HepG2 (cell line): Measurements from ENCODE around the gene SOBP. TPM values are rescaled to one million over a fixed set of nuclear protein-coding genes. Genes with fewer than 3 reads are reported as not detected.
A peak's percentile ranks its signal among the peaks of the same experiment; 100 is the strongest.

Source experiments
- ATAC-seq: fragments of 200-7000 bp; cut with Tn5 transposase; 3 replicates; pipeline ENCODE4 v1.9.1; 2020; ENCODE audit warnings: mild to moderate bottlenecking, moderate library complexity
- BruUV-seq: library from RNA; stranded (reverse); fragments of 400-500 nt; replicated peaks from 2 replicates; lab custom pipeline; 2021; lab: Mats Ljungman, UMichigan
- CTCF ChIA-PET: fragments of 300-600 bp; formaldehyde crosslinking; extraction: SDS; loops from one replicate; lab custom pipeline; 2021; ENCODE audit warnings: low total read pairs, inconsistent platforms, low intra/inter-chr PET ratio; lab: Yijun Ruan, JAX
- POLR2A ChIA-PET: fragments of 350-600 bp; sonication (Branson Sonifier 250); formaldehyde crosslinking; loops from one replicate; lab custom pipeline; 2020; ENCODE audit warnings: antibody characterized with exemption, inconsistent platforms; lab: Yijun Ruan, JAX
- DNase-seq: peaks from one replicate; pipeline ENCODE4 v3.0.0-alpha.2; 2015; ENCODE audit warnings: low spot score
- FAIRE-seq: peaks from 3 replicates; lab custom pipeline; 2011; peaks lifted over from hg19 to GRCh38; lab: Jason Lieb, UNC
- H2AFZ ChIP-seq: one replicate; pipeline ENCODE4 v1.6.1; 2011; ENCODE audit warnings: low read length, inconsistent platforms
- H3K27ac ChIP-seq: fragments of 300-600 bp; 3 replicates; pipeline ENCODE4 v1.8.0; 2011; ENCODE audit warnings: mixed run types, mild to moderate bottlenecking, mixed read lengths, low read length, inconsistent platforms; ENCODE audit not compliant: insufficient read depth; ENCODE audit errors: extremely low read length
- H3K27me3 ChIP-seq, 2 experiments: fragments of 200-600 bp in 1 of 2; 2 replicates in 1 of 2; 3 replicates in 1 of 2; pipeline versions ENCODE4 v1.6.0 to v1.8.0; 2011; ENCODE audit warnings: low read length in 2 of 2, mild to moderate bottlenecking in 2 of 2, moderate library complexity in 2 of 2, inconsistent platforms in 1 of 2; ENCODE audit not compliant: insufficient read depth in 2 of 2, control insufficient read depth in 1 of 2
- H3K36me3 ChIP-seq, 2 experiments: fragments of 200-600 bp in 1 of 2; replicated peaks in 1 of 2; 2 replicates in 1 of 2; 3 replicates in 1 of 2; pipeline versions ENCODE4 v1.5.1 to v1.8.0; 2011; ENCODE audit warnings: low read length in 2 of 2, inconsistent platforms in 1 of 2; ENCODE audit not compliant: insufficient read depth in 2 of 2, control insufficient read depth in 1 of 2
- H3K4me1 ChIP-seq: 2 replicates; pipeline ENCODE4 v1.5.1; 2012; ENCODE audit warnings: low read length, inconsistent platforms; ENCODE audit not compliant: insufficient read depth
- H3K4me2 ChIP-seq: 2 replicates; pipeline ENCODE4 v1.6.0; 2011; ENCODE audit warnings: low read depth, low read length, inconsistent platforms
- H3K4me3 ChIP-seq, 3 experiments: fragments of 200-600 bp in 1 of 3; sonication (generic), shearing (Covaris generic) in 1 of 3; replicated peaks in 1 of 3; 2 replicates each; pipeline ENCODE4 v1.5.1; 2011 to 2016; ENCODE audit warnings: low read length in 3 of 3, inconsistent platforms in 2 of 3, low read depth in 2 of 3, mild to moderate bottlenecking in 2 of 3, control low read depth in 1 of 3, mixed read lengths in 1 of 3; ENCODE audit not compliant: insufficient read depth in 1 of 3
- H3K79me2 ChIP-seq: one replicate; pipeline ENCODE4 v1.6.1; 2011; ENCODE audit warnings: low read length, inconsistent platforms; ENCODE audit not compliant: insufficient read depth
- H3K9ac ChIP-seq: 2 replicates; pipeline ENCODE4 v1.6.0; 2011; ENCODE audit warnings: mild to moderate bottlenecking, low read depth, low read length, inconsistent platforms; ENCODE audit not compliant: insufficient read depth
- H3K9me3 ChIP-seq: 2 replicates; pipeline ENCODE4 v1.5.1; 2012; ENCODE audit warnings: mild to moderate bottlenecking, low read length
- H4K20me1 ChIP-seq: 2 replicates; pipeline ENCODE4 v1.6.0; 2011; ENCODE audit warnings: inconsistent platforms, mild to moderate bottlenecking, low read length, moderate library complexity; ENCODE audit not compliant: insufficient read depth
- BHLHE40 ChIP-seq: IDR thresholded peaks from 2 replicates; pipeline ENCODE4 v1.6.1; 2011; ENCODE audit warnings: low read length, improper control_type of control experiment
- CENPT ChIP-seq: sonication (generic); formaldehyde crosslinking; IDR thresholded peaks from 2 replicates; pipeline ENCODE4 v1.8.0; 2022; ENCODE audit warnings: low read depth, mild to moderate bottlenecking, moderate library complexity, missing genetic modification reagents
- KLF16 ChIP-seq, 2 experiments: sonication (generic) in 1 of 2; formaldehyde crosslinking in 1 of 2; IDR thresholded peaks; 2 replicates each; pipeline versions ENCODE4 v1.6.1 to v1.8.0; 2016 to 2023; ENCODE audit warnings: missing genetic modification reagents in 2 of 2, missing compliant biosample characterization in 1 of 2
- NFE2L1 ChIP-seq: sonication (generic); formaldehyde crosslinking; IDR thresholded peaks from 2 replicates; pipeline ENCODE4 v1.4.0; 2020; ENCODE audit warnings: missing genetic modification reagents, mild to moderate bottlenecking, borderline replicate concordance
- SP2 ChIP-seq: sonication (generic); formaldehyde crosslinking; IDR thresholded peaks from 2 replicates; pipeline ENCODE4 v1.5.1; 2020; ENCODE audit warnings: mild to moderate bottlenecking, missing genetic modification reagents
- SP5 ChIP-seq: IDR thresholded peaks from 2 replicates; pipeline ENCODE4 v1.6.1; 2016; ENCODE audit warnings: low read depth, borderline replicate concordance
- TBX2 ChIP-seq: sonication (generic); formaldehyde crosslinking; IDR thresholded peaks from 2 replicates; pipeline ENCODE4 v1.5.0; 2020; ENCODE audit warnings: missing genetic modification reagents, mild to moderate bottlenecking, borderline replicate concordance
- ZNF282 ChIP-seq: fragments of 450-650 bp; IDR thresholded peaks from 2 replicates; pipeline ENCODE4 v1.6.1; 2018; ENCODE audit not compliant: partially characterized antibody
- ZNF335 ChIP-seq: sonication (generic); formaldehyde crosslinking; IDR thresholded peaks from 2 replicates; pipeline ENCODE4 v1.4.0; 2020; ENCODE audit warnings: missing genetic modification reagents
- ZNF446 ChIP-seq: sonication (generic); formaldehyde crosslinking; IDR thresholded peaks from 2 replicates; pipeline ENCODE4 v1.5.0; 2020; ENCODE audit warnings: mild to moderate bottlenecking, missing genetic modification reagents
- ZNF580 ChIP-seq: IDR thresholded peaks from 2 replicates; pipeline ENCODE4 v1.6.1; 2016; ENCODE audit warnings: low read depth, borderline replicate concordance
- ZNF672 ChIP-seq: sonication (generic); formaldehyde crosslinking; IDR thresholded peaks from 2 replicates; pipeline ENCODE4 v1.8.1; 2022; ENCODE audit warnings: missing genetic modification reagents
- ZNF720 ChIP-seq: sonication (generic); formaldehyde crosslinking; IDR thresholded peaks from 2 replicates; pipeline ENCODE4 v1.4.0; 2020; ENCODE audit warnings: missing genetic modification reagents
- ZSCAN22 ChIP-seq: sonication (generic); formaldehyde crosslinking; IDR thresholded peaks from 2 replicates; pipeline ENCODE4 v1.4.0; 2020; ENCODE audit warnings: mild to moderate bottlenecking, missing genetic modification reagents
- WGBS: methylation state at CpG from one replicate; pipeline ENCODE4 v1.1.6; 2017; ENCODE audit warnings: low lambda C conversion rate; 5-methylcytosine and 5-hydroxymethylcytosine counted together
- in situ Hi-C: cut with HindIII; loops from 2 replicates; pipeline ENCODE4 v1.10.0; 2017; ENCODE audit warnings: low pct_unique_long_range_greater_than_20kb; ENCODE audit not compliant: extremely low pct_ligation_motif_present
- intact Hi-C: fragments of 100-400 bp; cut with micrococcal nuclease; formaldehyde crosslinking; loops from one replicate; pipeline ENCODE4 v1.10.0; 2022; ENCODE audit not compliant: unreplicated experiment
- polyA plus RNA-seq, 8 experiments: library from polyadenylated mRNA; depleted of rRNA in 3 of 8; stranded (reverse) in 7 of 8; unstranded in 1 of 8; fragments of >200 nt; fragmentation: Illumina TruSeq in 4 of 8; extraction: Trizol in 4 of 8; gene quantifications; 2 replicates each; pipeline versions ENCODE4 v1.2.1 to v1.2.3, GENCODE V29; 2011 to 2016; ENCODE audit warnings: low read depth in 4 of 8, missing spikeins in 1 of 8, mixed read lengths in 1 of 8; ENCODE audit not compliant: insufficient read depth in 1 of 8
- total RNA-seq, 5 experiments: library from RNA; depleted of rRNA; stranded (reverse); fragments of >200 nt; fragmentation: Illumina TruSeq; extraction: Trizol; gene quantifications; 2 replicates each; pipeline ENCODE4 v1.2.3, GENCODE V29; 2016; ENCODE audit warnings: low read depth in 1 of 5
- TF ChIP-seq, protein P1 (sequence below): sonication (generic); formaldehyde crosslinking; IDR thresholded peaks from 2 replicates; pipeline ENCODE4 v1.9.0; 2021; ENCODE audit warnings: mild to moderate bottlenecking, missing genetic modification reagents
- TF ChIP-seq, protein P2 (sequence below): sonication (generic); formaldehyde crosslinking; IDR thresholded peaks from 2 replicates; pipeline ENCODE4 v1.8.1; 2022; ENCODE audit warnings: mild to moderate bottlenecking, missing genetic modification reagents
- TF ChIP-seq, protein P3 (sequence below): sonication (generic); formaldehyde crosslinking; IDR thresholded peaks from 2 replicates; pipeline ENCODE4 v1.8.1; 2023; ENCODE audit warnings: mild to moderate bottlenecking, missing genetic modification reagents

Gene SOBP
- total and polyA plus RNA-seq, 2 of the 13 experiments (the other 11 are each of a cell fraction or from before 2014, with no cell fraction given), result 1.5 to 6.9 TPM

- no peaks in the 10 kb centered on the region for H3K9me3 ChIP-seq
- no peaks in the 10 kb centered on the region for H3K36me3 ChIP-seq
- FAIRE-seq, result no peak
- peak overlapping the region; percentile 94 for H3K4me2 ChIP-seq
- in situ Hi-C loops, result loop anchor here (10.0 kb wide), 1 partner anchor 144 kb away; no protein-coding TSS in a partner anchor
- BruUV-seq, result TSS peak; percentile 72
- intact Hi-C loops, result loop anchor here (1.0 kb wide), 2 partner anchors 32 to 140 kb away; partner anchors contain the start of gene SOBP
- H3K4me3 ChIP-seq, result peak overlapping the region; percentile 90 to 98 (median 92)
- peak; percentile 67 for ATAC-seq
- ChIA-PET CTCF (no interaction called here), POLR2A (interaction anchor here (0.6 to 2.9 kb wide), 30 partner anchors 10 to 345 kb away, joined by 3 to 50 read pairs (median 4); partner anchors contain the start of genes BEND3 and SOBP)
- H3K27me3 ChIP-seq, result no peaks in the 10 kb centered on the region; a peak in 1 of 5 replicates
- H3K79me2 ChIP-seq, result peaks cover 38% of the 10 kb centered on the region
- DNase-seq, result peak; percentile 25
- H3K27ac ChIP-seq, result peak overlapping the region; percentile 93
- peaks cover 61% of the 10 kb centered on the region for H3K4me1 ChIP-seq
- H2AFZ ChIP-seq, result peak overlapping the region; percentile 77
- no peaks in the 10 kb centered on the region for H4K20me1 ChIP-seq
- peak overlapping the region; percentile 91 for H3K9ac ChIP-seq
- 1% methylated on average over 17 of the region's 29 CpGs for WGBS
- TF ChIP-seq, protein P1, sequence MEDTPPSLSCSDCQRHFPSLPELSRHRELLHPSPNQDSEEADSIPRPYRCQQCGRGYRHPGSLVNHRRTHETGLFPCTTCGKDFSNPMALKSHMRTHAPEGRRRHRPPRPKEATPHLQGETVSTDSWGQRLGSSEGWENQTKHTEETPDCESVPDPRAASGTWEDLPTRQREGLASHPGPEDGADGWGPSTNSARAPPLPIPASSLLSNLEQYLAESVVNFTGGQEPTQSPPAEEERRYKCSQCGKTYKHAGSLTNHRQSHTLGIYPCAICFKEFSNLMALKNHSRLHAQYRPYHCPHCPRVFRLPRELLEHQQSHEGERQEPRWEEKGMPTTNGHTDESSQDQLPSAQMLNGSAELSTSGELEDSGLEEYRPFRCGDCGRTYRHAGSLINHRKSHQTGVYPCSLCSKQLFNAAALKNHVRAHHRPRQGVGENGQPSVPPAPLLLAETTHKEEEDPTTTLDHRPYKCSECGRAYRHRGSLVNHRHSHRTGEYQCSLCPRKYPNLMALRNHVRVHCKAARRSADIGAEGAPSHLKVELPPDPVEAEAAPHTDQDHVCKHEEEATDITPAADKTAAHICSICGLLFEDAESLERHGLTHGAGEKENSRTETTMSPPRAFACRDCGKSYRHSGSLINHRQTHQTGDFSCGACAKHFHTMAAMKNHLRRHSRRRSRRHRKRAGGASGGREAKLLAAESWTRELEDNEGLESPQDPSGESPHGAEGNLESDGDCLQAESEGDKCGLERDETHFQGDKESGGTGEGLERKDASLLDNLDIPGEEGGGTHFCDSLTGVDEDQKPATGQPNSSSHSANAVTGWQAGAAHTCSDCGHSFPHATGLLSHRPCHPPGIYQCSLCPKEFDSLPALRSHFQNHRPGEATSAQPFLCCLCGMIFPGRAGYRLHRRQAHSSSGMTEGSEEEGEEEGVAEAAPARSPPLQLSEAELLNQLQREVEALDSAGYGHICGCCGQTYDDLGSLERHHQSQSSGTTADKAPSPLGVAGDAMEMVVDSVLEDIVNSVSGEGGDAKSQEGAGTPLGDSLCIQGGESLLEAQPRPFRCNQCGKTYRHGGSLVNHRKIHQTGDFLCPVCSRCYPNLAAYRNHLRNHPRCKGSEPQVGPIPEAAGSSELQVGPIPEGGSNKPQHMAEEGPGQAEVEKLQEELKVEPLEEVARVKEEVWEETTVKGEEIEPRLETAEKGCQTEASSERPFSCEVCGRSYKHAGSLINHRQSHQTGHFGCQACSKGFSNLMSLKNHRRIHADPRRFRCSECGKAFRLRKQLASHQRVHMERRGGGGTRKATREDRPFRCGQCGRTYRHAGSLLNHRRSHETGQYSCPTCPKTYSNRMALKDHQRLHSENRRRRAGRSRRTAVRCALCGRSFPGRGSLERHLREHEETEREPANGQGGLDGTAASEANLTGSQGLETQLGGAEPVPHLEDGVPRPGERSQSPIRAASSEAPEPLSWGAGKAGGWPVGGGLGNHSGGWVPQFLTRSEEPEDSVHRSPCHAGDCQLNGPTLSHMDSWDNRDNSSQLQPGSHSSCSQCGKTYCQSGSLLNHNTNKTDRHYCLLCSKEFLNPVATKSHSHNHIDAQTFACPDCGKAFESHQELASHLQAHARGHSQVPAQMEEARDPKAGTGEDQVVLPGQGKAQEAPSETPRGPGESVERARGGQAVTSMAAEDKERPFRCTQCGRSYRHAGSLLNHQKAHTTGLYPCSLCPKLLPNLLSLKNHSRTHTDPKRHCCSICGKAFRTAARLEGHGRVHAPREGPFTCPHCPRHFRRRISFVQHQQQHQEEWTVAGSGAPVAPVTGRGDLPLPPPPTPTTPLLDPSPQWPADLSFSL (CRISPR knock-in tag), result no peak
- TF ChIP-seq ZNF672 (CRISPR knock-in tag), result no peak
- TF ChIP-seq SP5 (CRISPR knock-in tag), result no peak
- no peak for TF ChIP-seq ZNF282
- TF ChIP-seq, protein P2, sequence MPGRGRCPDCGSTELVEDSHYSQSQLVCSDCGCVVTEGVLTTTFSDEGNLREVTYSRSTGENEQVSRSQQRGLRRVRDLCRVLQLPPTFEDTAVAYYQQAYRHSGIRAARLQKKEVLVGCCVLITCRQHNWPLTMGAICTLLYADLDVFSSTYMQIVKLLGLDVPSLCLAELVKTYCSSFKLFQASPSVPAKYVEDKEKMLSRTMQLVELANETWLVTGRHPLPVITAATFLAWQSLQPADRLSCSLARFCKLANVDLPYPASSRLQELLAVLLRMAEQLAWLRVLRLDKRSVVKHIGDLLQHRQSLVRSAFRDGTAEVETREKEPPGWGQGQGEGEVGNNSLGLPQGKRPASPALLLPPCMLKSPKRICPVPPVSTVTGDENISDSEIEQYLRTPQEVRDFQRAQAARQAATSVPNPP (CRISPR knock-in tag), result no peak
- no peak for TF ChIP-seq ZNF720
- no peak for TF ChIP-seq ZNF580 (CRISPR knock-in tag)
- TF ChIP-seq TBX2 (CRISPR knock-in tag), result no peak
- no peak for TF ChIP-seq ZSCAN22
- TF ChIP-seq ZNF335 (CRISPR knock-in tag), result no peak
- no peak for TF ChIP-seq KLF16 (CRISPR knock-in tag; IDR thresholded peaks at IDR 0.05)
- TF ChIP-seq, protein P3, sequence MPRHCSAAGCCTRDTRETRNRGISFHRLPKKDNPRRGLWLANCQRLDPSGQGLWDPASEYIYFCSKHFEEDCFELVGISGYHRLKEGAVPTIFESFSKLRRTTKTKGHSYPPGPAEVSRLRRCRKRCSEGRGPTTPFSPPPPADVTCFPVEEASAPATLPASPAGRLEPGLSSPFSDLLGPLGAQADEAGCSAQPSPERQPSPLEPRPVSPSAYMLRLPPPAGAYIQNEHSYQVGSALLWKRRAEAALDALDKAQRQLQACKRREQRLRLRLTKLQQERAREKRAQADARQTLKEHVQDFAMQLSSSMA (CRISPR knock-in tag), result no peak
- no peak for TF ChIP-seq CENPT
- no peak for TF ChIP-seq BHLHE40
- TF ChIP-seq ZNF446 (CRISPR knock-in tag), result no peak
- no peak for TF ChIP-seq NFE2L1 (CRISPR knock-in tag)
- no peak for TF ChIP-seq SP2 (CRISPR knock-in tag)
These were observed 31.1 kb upstream of the SOBP start for GRCh38 chr6:107458672-107459282.
